Measurements from ENCODE around the gene PATJ.
"Not testable (repeated sequence)": the region's sequence is repeated elsewhere in the genome, so short reads cannot be mapped to it uniquely, and the experiment has no call there.

Gene PATJ

GRCh38 chr1:61887076-61887867 is 145.0 kb downstream of the PATJ start:
- no peak for DNase-seq

GRCh38 chr1:61887931-61888564 is 145.8 kb downstream of the PATJ start:
- no peak for DNase-seq

- DNase-seq = no peak
Observed at GRCh38 chr1:61888808-61889207, 146.5 kb downstream of the PATJ start.

GRCh38 chr1:61890435-61890834 is 148.2 kb downstream of the PATJ start:
- DNase-seq = not testable (repeated sequence)

GRCh38 chr1:61892977-61893376 is 150.7 kb downstream of the PATJ start:
- no peak for DNase-seq

- DNase-seq = not testable (repeated sequence)
Observed at GRCh38 chr1:61894296-61894695, 152.0 kb downstream of the PATJ start.

GRCh38 chr1:61895175-61895574 is 152.9 kb downstream of the PATJ start:
- no peak for DNase-seq

GRCh38 chr1:61898658-61899057 is 156.4 kb downstream of the PATJ start:
- DNase-seq = no peak

GRCh38 chr1:61904354-61904753 is 162.1 kb downstream of the PATJ start:
- DNase-seq = no peak

GRCh38 chr1:61907102-61907501 is 164.8 kb downstream of the PATJ start:
- no peak for DNase-seq

- DNase-seq = no peak
Observed at GRCh38 chr1:61910035-61910434, 167.8 kb downstream of the PATJ start.

- DNase-seq = no peak
Observed at GRCh38 chr1:61914823-61915482, 172.7 kb downstream of the PATJ start.

GRCh38 chr1:61921435-61921834 is 179.2 kb downstream of the PATJ start:
- DNase-seq = no peak

- DNase-seq = no peak
Observed at GRCh38 chr1:61922950-61923480, 180.7 kb downstream of the PATJ start.

- DNase-seq = no peak
Observed at GRCh38 chr1:61925591-61926298, 183.5 kb downstream of the PATJ start.

GRCh38 chr1:61926597-61926996 is 184.3 kb downstream of the PATJ start:
- no peak for DNase-seq

GRCh38 chr1:61930116-61930645 is 187.9 kb downstream of the PATJ start:
- DNase-seq = no peak

- DNase-seq = no peak
Observed at GRCh38 chr1:61931587-61932279, 189.5 kb downstream of the PATJ start.

GRCh38 chr1:61935516-61935915 is 193.2 kb downstream of the PATJ start:
- DNase-seq = no peak

GRCh38 chr1:61936839-61937238 is 194.6 kb downstream of the PATJ start:
- DNase-seq = no peak

GRCh38 chr1:61941794-61942193 is 199.5 kb downstream of the PATJ start:
- DNase-seq = no peak
